ENCODE results near the gene PRAC2. TPM values are rescaled to one million over a fixed set of nuclear protein-coding genes. Genes with fewer than 3 reads are reported as not detected.

PRAC2 gene
- total and polyA plus RNA-seq, 4 donors: not detected

- no peak for DNase-seq (ENCODE audit: low spot score)
- 16% methylated on average over 8 of the region's 8 CpGs for WGBS
- Histone ChIP-seq H3K9ac (ENCODE audit: low read depth in 1 of 2, low read length in 2 of 2) (no peak overlapping the region), H3K36me3 (ENCODE audit: control insufficient read depth in 4 of 4, insufficient read depth in 3 of 4, low read depth in 1 of 4, low read length in 3 of 4) (no peaks in the 10 kb centered on the region), H3K4me1 (ENCODE audit: control insufficient read depth in 4 of 4, insufficient read depth in 4 of 4, low read length in 3 of 4) (peaks cover 2 to 7% (median 4%) of the 10 kb centered on the region in 4 donors), H3K27me3 (ENCODE audit: control insufficient read depth in 4 of 4, insufficient read depth in 4 of 4, low read length in 3 of 4) (peaks cover 2 to 51% (median 16%) of the 10 kb centered on the region in 4 donors), H3K9me3 (ENCODE audit: control insufficient read depth in 4 of 4, low read length in 3 of 4) (no peaks in the 10 kb centered on the region), H3K27ac (ENCODE audit: low read depth in 1 of 2, low read length in 2 of 2) (no peak overlapping the region), H3K4me3 (ENCODE audit: low read depth in 1 of 3, low read length in 3 of 3) (no peak overlapping the region)
- TF ChIP-seq NR2F2 (IDR thresholded peaks at IDR 0.05): no peak
- TF ChIP-seq REST (IDR thresholded peaks at IDR 0.05): no peak
- no peak for TF ChIP-seq ATF3 (IDR thresholded peaks at IDR 0.05)
- TF ChIP-seq JUND (IDR thresholded peaks at IDR 0.05): no peak
Observed at GRCh38 chr17:48755356-48755755, 32.4 kb downstream of the PRAC2 start.

GRCh38 chr17:48756830-48757251, 33.9 kb downstream of the PRAC2 start:
- H3K9ac ChIP-seq (ENCODE audit: low read depth in 1 of 2, low read length in 2 of 2): no peak overlapping the region
- 30% methylated on average over 3 of the region's 3 CpGs for WGBS
- DNase-seq (ENCODE audit: low spot score): no peak
- no peaks in the 10 kb centered on the region for H3K36me3 ChIP-seq (ENCODE audit: control insufficient read depth in 4 of 4, insufficient read depth in 3 of 4, low read depth in 1 of 4, low read length in 3 of 4)
- peaks cover 2 to 7% (median 4%) of the 10 kb centered on the region in 4 donors for H3K4me1 ChIP-seq (ENCODE audit: control insufficient read depth in 4 of 4, insufficient read depth in 4 of 4, low read length in 3 of 4)
- H3K27me3 ChIP-seq (ENCODE audit: control insufficient read depth in 4 of 4, insufficient read depth in 4 of 4, low read length in 3 of 4): peaks cover 0 to 46% (median 12%) of the 10 kb centered on the region in 4 donors
- H3K9me3 ChIP-seq (ENCODE audit: control insufficient read depth in 4 of 4, low read length in 3 of 4): no peaks in the 10 kb centered on the region
- no peak overlapping the region for H3K4me3 ChIP-seq (ENCODE audit: low read depth in 1 of 3, low read length in 3 of 3)
- TF ChIP-seq GABPA (IDR thresholded peaks at IDR 0.05 in 1 of 2, conservative IDR thresholded peaks at IDR 0.05 in 1 of 2) (no peak), FOXA2 (IDR thresholded peaks at IDR 0.05) (no peak), REST (IDR thresholded peaks at IDR 0.05) (no peak), JUND (IDR thresholded peaks at IDR 0.05) (no peak), RXRA (IDR thresholded peaks at IDR 0.05) (no peak), HNF4A (conservative IDR thresholded peaks at IDR 0.05) (no peak), ZBTB33 (IDR thresholded peaks at IDR 0.05) (no peak)
- H3K27ac ChIP-seq (ENCODE audit: low read depth in 1 of 2, low read length in 2 of 2): no peak overlapping the region
